Right ventricle myocardium inferior (tissue), 1 donor: ENCODE measurements around the gene VOPP1. TPM values are rescaled to one million over a fixed set of nuclear protein-coding genes. Genes with fewer than 3 reads are reported as not detected.
A peak's percentile ranks its signal among the peaks of the same experiment; 100 is the strongest.
"Not testable (repeated sequence)": the region's sequence is repeated elsewhere in the genome, so short reads cannot be mapped to it uniquely, and the experiment has no call there.

Experiments used
- ATAC-seq: fragments of 200-7000 bp; cut with Tn5 transposase; one replicate; pipeline ENCODE4 v1.9.1; 2020; ENCODE audit warnings: mild to moderate bottlenecking, moderate library complexity
- DNase-seq: peaks from one replicate; pipeline ENCODE4 v3.0.0; 2021; ENCODE audit errors: missing footprints
- intact Hi-C: fragments of 100-400 bp; cut with DNase I; formaldehyde crosslinking; loops from one replicate; pipeline ENCODE4 v1.11.0; 2022
- long read RNA-seq: library from polyadenylated mRNA; unstranded; transcript quantifications from one replicate; pipeline ENCODE4 v2.0.0, GENCODE V29; 2021
- total RNA-seq: library from RNA; stranded (reverse); fragmentation: NEBNext Ultra II Directional; extraction: Animal tissue kit (Norgen Biotek cat#: 25700); gene quantifications from one replicate; pipeline ENCODE4 v1.2.1, GENCODE V29; 2021
- donor health status: DM: no; HTN: yes; CAD: no; lungs with severe emphysema.

The VOPP1 gene, protein sequence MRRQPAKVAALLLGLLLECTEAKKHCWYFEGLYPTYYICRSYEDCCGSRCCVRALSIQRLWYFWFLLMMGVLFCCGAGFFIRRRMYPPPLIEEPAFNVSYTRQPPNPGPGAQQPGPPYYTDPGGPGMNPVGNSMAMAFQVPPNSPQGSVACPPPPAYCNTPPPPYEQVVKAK
- 23.1 TPM for total RNA-seq
- long read RNA-seq, transcript VOPP1-201 (5 exons, 2,962 nt), result major isoform, 23 of 25 reads
- long read RNA-seq, partial matches to known transcripts, result 0 of 25 reads
- long read RNA-seq, other reads (novel, unspliced or antisense), result 2 of 25 reads

DNA sequence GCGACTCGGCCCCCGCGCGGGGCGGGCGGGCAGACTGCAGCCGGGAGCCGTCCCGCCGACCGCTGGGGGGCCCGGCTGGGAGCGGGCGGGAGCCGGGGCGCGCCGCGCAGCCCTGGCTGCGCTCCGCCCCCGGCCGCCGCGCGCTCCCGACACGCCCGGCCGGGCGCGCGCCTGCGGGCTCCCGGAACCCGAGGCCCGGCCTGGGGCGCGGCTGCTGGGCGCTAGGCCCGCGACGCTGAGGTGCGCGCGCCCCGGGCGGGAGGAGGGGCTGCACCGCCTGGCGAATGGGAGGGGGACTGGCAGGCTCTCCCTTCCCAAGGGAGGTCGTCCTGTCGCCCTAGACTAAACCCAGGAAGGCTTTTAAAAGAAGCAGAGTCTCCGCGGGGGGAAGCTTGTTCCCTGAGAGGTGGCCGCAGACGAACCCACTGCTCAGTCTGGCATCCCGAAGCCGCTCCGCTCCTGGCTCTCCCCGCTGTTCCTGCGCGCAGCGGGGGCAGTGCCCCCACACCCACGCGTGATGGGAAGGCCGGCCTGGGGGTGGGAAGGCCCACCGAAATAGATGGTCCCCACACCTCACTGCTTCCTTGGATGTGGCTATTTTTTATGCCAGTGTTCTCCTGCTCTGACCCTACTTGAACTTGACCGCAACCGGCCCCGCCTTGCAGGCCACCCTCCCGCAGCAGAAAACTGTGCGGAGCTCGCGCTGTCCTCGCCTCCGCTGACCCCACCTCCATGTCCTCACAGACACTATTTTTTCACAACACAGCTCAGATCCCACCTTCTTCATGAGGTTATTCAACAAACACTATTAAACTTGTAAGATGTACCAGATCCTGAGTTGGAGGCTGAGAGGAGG lies at the start of gene VOPP1:
Gene VOPP1, minus strand, starts transcription at position 125 of the 856 bp plus-strand sequence. CDS start 178 bp downstream, outside the sequence.
- intact Hi-C loops, result loop anchor here (2.0 to 5.0 kb wide), 2 partner anchors 55 to 208 kb away; partner anchors contain the start of gene LANCL2
- DNase-seq, result peak; percentile 83
- peak; percentile 88 for ATAC-seq

DNA sequence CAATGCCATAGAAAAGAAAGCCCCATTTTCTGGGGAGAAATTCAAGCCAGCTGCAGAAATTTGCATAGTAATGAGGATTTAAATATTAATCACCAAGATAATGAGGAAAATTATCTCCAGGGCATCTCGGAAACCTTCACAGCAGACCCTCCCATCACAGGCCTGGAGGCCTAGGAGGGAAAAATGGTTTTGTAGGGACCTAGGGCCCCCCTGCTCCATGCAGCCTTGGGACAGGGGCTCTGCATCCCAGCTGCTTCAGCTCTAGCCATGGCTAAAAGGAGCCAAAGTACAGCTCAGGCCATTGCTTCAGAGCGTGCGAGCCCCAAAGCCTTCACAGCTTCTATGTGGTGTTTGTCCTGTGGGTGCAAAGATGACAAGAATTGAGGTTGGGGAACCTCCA lies 46.6 kb upstream of the VOPP1 start:
- no peak for DNase-seq
- intact Hi-C loops, result no loop called here
- ATAC-seq, result no peak

DNA sequence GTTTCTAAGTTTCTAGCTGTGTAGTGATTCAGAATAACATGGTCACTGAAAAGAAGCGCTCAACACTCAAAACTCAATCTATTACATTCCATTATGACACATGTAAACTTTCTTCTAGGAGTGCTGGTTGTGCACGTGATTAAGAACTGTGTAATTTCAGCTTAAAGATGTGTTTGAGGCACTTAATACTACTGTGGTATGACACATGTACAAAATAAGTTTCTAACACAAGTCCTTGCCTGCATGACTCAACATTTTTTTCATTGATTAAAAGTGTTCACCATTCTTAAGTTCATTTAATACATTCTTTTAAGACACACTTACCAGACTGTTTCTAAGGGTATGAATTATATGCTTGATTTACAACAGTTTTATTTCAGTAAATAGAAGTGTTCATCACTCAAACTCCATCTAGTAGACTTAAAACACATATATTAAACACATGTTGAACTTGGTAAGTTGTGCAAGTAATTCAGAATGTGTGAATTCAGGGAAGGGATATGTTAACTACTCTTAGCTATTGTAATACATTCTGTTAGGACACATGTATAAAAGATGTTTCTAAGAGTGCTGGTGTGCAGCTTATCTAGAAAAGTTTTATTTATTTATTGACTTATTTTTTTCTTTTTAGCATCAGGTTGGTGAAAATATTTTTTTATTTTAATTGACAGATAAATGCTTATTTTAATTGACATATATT lies 42.2 kb upstream of the VOPP1 start:
- intact Hi-C loops, DNase-seq, ATAC-seq: not testable (repeated sequence)

DNA sequence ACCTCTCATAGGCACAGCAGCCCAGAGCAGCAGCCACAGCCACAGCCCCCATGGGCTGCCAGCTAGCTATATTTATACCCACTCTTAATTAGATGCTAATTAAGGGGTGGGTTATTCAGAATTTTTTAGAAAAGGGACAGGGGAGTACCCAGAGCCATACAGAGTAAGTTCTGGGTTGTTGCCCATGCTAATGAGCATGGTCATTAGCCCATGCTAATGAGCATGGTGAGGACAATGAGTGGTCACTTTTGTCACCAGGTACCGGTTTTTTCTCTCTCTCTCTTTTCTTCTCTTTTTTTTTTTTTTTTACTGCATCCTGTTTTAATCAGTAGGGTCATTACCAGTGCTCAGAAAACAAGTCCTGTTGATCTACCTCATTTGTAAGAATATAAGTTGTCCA lies 37.4 kb upstream of the VOPP1 start:
- ATAC-seq, intact Hi-C loops, DNase-seq: not testable (repeated sequence)

DNA sequence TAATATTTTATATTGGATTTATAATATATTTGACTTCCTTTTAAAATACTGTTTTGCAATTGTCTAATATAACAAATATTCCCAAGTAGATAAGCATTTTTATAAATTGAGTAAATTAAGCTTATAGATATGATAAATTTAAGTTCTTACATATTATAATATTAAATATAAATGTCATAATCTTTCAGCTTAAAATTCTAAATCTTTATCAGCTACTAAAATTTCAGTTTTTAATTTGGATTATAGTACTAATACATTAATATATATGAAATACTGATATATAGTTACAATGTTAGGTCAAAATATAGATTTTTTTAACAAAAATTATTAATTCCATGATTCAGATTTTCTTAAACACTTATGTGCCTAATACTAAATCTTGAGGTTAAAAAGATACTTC lies 33.4 kb upstream of the VOPP1 start:
- intact Hi-C loops, DNase-seq, ATAC-seq: not testable (repeated sequence)

DNA sequence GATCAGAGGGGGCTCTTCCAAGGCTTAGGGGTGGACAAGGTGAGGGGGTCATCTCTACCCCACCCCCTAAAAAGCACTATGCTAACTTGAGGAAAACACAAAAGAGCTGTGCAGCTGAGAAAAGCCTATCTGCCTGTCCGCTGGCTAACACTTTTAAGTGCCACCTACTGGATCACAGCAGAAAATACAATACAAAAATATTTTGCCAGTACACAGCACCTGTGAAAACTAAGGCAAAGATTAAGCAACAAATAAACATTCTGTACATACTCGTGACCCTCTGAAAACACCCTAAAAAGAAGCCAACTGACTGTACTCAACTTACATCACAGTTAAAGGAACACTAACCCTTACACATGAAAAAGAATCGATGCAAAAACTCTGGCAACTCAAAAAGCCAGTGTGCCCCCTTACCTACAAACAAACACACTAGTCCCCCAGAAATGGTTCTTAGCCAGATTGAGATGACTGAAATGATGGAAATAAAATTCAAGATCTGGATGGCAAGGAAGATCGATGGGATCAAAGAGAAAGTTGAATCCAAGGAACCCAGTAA lies 25.7 kb upstream of the VOPP1 start:
- DNase-seq, result not testable (repeated sequence)
- ATAC-seq, result peak; percentile 21
- intact Hi-C loops, result loop anchor here (1.0 to 5.0 kb wide), 2 partner anchors 165 to 316 kb away; no protein-coding TSS in a partner anchor

DNA sequence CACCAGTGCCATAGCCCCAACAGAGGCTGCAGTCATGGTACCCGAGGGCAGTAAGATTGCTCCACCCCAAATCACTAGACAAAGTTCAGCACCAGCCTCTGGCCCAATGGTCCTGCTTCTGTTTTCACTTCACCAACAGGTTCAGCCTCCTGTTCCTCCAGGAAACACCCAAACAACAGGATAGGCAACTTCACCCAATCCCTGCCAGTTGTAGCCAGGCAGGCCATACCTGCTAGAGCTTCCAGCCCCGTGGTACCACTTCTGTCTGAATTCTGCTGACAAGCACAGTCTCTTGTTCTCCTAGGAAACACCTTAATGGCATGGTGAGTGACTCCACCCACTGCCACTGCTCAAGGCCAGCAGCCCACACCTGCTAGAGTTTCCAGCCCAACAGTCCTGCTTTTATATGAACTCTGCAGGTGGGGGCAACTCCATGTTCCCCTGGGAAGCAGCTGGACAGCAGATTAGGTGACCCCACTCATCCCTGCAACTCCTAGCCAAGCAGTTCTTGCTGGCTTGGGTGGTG lies 25.0 kb upstream of the VOPP1 start:
- ATAC-seq, DNase-seq: not testable (repeated sequence)
- intact Hi-C loops, result loop anchor here (5.0 kb wide), 1 partner anchor 315 kb away; no protein-coding TSS in a partner anchor

DNA sequence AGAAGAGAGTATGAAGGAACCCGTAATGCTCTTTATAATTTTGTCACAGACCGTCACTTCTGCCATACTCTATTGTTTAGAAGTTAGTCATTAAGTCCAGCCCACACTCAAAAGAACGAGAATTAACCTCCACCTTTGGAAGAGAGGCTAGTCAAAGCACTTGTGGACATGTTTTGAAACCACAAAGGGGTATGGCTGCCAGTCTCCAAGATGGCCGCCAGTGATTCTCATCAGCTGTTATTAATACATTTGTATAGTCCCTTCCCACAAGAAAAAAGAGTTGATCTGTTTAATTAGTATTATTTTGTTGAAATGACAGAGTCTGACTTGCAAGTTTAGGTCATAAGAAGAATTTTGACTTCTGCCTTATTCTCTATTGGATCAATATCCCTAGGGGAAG lies 23.2 kb upstream of the VOPP1 start:
- ATAC-seq, result no peak
- intact Hi-C loops, result loop anchor here (5.0 kb wide), 1 partner anchor 313 kb away; no protein-coding TSS in a partner anchor

DNA sequence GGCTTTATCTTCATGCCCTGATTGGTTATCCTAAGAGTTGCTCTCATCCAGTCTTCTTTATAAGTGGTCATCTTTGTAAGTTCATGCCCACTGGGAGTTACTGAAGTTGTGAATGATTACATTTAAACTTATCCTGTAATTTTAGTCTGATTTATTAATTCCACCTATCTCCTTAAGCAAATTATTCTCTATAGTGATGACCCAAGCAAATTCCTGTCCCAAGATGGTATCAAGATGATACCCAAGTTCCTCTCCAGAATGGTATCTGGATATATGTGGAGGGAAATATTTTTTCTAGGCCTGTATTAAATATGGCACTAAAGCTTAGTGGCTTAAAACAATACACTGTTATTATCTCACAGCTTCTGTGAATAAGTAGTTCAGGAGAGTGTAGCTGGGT lies 22.6 kb upstream of the VOPP1 start:
- DNase-seq (no peak), ATAC-seq (no peak)
- intact Hi-C loops, result loop anchor here (5.0 kb wide), 1 partner anchor 313 kb away; no protein-coding TSS in a partner anchor

More for the DNA sequence above, 23.2 kb upstream of the VOPP1 start:
- no peak for DNase-seq

DNA sequence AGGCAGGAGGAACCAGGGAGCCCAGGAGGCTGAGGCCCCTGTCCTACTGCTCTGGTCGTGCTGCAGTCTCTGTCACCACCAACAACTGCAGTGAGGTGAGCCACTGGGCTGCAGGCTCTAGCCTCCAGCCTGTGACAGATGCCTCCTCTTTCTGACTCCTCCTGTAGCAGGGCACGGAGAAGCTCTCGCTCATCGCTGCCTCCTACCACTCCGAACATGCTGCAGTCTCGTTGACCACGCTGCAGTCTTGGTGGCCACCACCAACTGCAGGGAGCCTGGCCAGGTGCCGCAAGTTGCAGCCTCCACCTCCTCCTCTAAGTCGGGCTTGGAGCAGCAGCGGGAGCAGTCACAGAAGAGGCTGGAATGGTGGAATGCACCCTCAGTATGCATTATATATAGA lies 22.1 kb upstream of the VOPP1 start:
- ATAC-seq (no peak), DNase-seq (no peak)
- intact Hi-C loops, result no loop called here

DNA sequence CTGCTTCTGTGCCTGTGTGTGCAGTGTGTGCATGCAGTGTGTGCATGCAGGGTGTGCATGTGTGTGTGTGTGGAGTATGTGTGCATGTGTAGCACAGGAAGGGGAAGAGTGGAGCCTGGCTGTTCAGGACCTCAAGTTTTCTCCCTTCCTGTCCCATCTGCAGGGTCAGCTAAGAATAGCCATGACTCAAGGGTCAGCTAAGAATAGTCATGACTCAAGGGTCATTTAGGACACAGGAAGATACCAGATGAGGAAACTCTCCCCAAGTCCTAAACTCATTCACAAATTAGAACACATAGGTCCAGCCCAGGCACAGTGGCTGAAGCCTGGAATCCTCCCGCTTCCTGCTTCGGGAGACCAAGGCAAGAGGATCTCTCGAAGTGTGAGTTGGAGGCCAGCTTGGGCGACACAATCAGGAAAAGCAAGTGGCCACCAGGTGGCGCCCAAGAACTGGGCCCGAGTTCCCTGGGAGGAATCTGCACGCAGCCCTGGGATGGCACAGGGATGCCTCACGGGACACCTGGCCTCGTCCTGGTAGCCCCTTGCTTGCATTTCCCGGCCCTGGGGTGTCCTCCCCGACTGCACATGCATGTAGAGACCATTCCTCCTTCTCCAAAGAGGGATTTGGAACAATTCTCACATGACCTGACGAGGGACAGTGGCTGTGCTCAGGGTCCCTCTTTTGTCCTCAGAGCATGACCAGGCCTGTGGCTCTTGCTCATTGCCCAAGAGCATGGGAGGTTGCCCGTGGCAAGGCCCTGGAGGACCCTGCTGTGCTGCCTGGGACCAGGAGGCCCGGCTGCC lies 21.4 kb upstream of the VOPP1 start:
- ATAC-seq (peak; percentile 59), DNase-seq (peak; percentile 87)
- intact Hi-C loops, result no loop called here

DNA sequence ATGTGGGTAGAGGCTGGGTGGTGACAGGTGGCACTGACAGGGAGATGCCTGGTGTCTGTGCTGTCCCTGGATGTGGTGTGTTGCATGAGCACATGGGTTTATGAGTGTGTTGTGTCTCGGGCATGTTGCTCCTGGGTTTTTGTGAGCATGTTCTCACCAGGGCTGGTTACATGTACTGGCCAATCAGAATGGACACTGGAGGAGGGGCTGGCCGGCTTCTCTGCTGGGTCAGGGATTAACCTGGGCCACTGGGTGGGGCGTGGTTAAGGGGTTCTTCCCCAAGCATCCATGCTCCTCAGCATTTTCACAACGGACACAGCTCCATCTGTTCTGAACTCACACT lies 20.8 kb upstream of the VOPP1 start:
- ATAC-seq, result no peak
- intact Hi-C loops, result no loop called here

DNA sequence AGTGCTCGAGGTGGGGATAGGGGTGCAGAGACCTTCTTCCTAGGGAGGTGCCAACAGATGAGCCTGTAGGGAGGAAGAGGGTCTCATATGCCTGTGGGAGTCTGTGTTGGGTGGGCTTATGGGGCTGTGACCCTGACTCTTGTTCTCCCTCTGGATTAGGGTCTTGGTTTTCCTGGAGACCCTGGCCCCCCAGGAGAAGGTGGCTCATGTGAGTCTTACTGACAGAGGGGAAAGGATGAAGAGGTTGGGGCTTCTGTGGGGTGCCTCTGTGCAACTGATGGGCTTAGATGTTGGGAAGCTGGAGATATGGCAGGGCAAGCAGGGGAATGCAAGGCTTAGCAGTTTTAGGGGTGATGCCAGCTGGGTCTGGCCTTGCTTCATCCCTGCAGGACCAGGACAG lies 20.2 kb upstream of the VOPP1 start:
- DNase-seq (peak; percentile 40), ATAC-seq (no peak)
- intact Hi-C loops, result no loop called here

More for the DNA sequence above, 20.8 kb upstream of the VOPP1 start:
- no peak for DNase-seq

DNA sequence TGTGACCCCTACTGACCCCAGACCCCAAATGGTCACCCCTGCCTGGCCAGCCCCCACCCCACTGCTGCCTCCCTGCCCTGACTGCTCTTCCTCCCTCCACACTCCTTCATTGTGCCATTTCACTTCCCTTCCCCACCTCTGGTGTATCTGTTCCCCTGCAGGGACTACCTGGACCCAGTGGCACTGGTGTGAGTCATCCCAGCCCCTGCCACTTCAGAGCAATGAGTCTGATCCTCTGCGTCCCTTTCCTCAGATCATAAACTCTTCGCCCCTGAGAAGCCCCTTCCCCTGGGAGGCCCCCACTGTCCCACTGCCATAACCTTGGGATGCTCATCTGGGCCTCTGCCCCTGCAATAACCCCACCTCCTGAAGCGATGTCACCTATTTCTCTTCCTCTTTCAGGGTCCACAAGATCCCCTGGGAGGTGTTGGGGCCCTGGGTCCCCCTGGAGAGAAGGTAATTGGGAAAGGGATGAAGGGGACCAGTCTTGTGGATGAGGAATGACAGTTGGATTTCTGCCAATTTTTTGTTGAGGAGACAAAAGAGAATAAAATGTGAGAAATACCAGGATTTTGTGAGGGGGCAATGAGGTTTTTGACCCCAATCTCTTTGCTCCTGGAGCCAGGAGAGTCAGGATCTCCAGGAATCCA lies 19.1 kb upstream of the VOPP1 start:
- no peak for ATAC-seq
- intact Hi-C loops, result no loop called here

DNA sequence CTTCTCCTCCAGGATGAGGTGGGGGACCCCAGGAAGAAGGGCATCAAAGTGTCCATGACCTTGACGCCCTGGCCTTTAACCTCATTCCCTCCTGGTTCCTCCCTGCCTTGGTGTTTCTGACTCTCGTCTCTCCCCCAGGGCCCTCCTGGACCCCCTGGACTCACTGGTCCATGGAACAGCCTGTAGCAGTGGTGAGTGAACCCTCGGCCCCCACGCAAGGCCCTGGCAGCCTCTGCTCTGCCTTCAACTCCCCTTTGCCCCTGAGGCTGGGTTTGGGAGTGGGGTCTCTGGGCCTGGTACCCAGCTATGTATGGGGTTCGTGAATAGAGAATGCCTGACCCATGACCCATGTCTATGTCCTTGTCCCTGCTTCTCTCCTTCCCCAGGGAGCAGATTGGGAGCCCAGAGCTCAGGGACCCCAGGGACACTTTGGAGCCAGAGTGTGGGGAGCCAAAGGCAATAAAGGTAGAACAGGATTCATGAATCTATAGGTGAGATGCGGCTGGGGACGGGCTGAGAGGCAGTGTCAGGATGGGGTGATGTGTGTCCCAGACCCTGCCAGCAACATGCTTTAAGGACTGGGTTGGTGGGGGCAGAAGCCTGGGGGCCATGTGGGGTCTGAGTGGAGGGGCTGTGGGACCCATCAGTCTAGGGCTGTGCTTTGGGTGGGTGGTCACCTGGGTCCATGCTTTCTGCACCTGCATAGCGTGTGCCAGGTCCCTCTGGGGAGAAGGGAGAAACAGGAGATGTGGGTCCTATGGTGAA lies 18.4 kb upstream of the VOPP1 start:
- intact Hi-C loops, result no loop called here
- DNase-seq, result peak; percentile 34
- no peak for ATAC-seq

More for the DNA sequence above, 19.1 kb upstream of the VOPP1 start:
- peak; percentile 45 for DNase-seq

DNA sequence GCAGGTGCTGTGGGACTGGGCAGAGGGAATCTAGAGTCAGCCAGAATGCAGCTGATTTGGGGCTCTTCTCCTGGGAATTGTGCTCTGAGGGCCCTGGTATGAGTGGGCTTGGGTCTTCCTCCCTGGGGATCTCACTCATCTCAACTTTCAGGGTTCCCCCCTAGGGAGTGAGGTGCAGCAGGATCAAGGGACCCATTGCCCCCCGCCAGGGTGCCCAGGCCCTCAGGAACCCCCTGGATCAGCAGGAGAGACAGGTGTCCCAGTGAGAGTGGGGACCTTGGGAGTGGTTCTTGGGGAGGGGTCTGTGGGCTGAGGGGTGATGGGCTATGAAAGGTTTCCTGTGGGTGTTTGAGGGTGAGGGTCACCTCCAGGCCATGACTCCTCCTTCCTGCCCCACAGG lies 17.6 kb upstream of the VOPP1 start:
- ATAC-seq (no peak), DNase-seq (no peak)
- intact Hi-C loops, result no loop called here
